Left lung (tissue), 10 donors: Measurements from ENCODE around the gene RPTOR. TPM values are rescaled to one million over a fixed set of nuclear protein-coding genes. Genes with fewer than 3 reads are reported as not detected.
"Not testable (repeated sequence)": the region's sequence is repeated elsewhere in the genome, so short reads cannot be mapped to it uniquely, and the experiment has no call there.

Experiments
- ATAC-seq: fragments of 200-7000 bp; cut with Tn5 transposase; one replicate; pipeline ENCODE4 v1.9.1; 2020; ENCODE audit warnings: moderate library complexity
- DNase-seq, 4 donors: peaks; one replicate each; pipeline ENCODE4 v3.0.0-alpha.2; 2013 to 2020
- H3K27ac ChIP-seq, 2 donors: fragments of 200-600 bp; sonication (generic) in 1 of 2; one replicate each; pipeline versions ENCODE4 v1.5.0 to v1.8.0; 2020 to 2021
- H3K27me3 ChIP-seq, 2 donors: fragments of 200-600 bp; sonication (generic) in 1 of 2; one replicate each; pipeline versions ENCODE4 v1.5.0 to v1.8.0; 2020 to 2021
- H3K36me3 ChIP-seq, 2 donors: fragments of 200-600 bp; sonication (generic) in 1 of 2; one replicate each; pipeline versions ENCODE4 v1.5.0 to v1.8.0; 2020 to 2021
- H3K4me1 ChIP-seq, 2 donors: fragments of 200-600 bp; one replicate each; pipeline ENCODE4 v1.8.0; 2021
- H3K4me3 ChIP-seq, 2 donors: fragments of 200-600 bp; sonication (generic) in 1 of 2; one replicate each; pipeline versions ENCODE4 v1.5.0 to v1.8.0; 2020 to 2021; ENCODE audit warnings: mild to moderate bottlenecking in 1 of 2
- H3K9me3 ChIP-seq, 2 donors: fragments of 200-600 bp; sonication (generic) in 1 of 2; one replicate each; pipeline versions ENCODE4 v1.5.0 to v1.8.0; 2020 to 2021
- CTCF ChIP-seq, 2 donors: fragments of 200-600 bp; sonication (generic) in 1 of 2; IDR thresholded peaks; one replicate each; pipeline versions ENCODE4 v1.5.0 to v1.8.0; 2021; ENCODE audit warnings: antibody characterized with exemption in 2 of 2
- intact Hi-C, 2 donors: fragments of 100-400 bp; cut with DNase I; formaldehyde crosslinking; loops; one replicate each; pipeline versions ENCODE4 v1.11.2 to v1.14.2; 2022
- polyA plus RNA-seq, 6 donors: library from polyadenylated mRNA; unstranded; fragments of 120-200 nt; gene quantifications; one replicate each; pipeline ENCODE4 v1.2.1, GENCODE V29; 2013; ENCODE audit not compliant: insufficient read length in 6 of 6
- total RNA-seq, 2 donors: library from RNA; stranded (reverse); fragmentation: NEBNext Ultra II Directional; extraction: Animal tissue kit (Norgen Biotek cat#: 25700); gene quantifications; one replicate each; pipeline ENCODE4 v1.2.1, GENCODE V29; 2021
- donor health status: DM: no; HTN: yes; CAD: no.
- donor health status: DM: no; HTN: no; CAD: no.

The RPTOR gene
- total and polyA plus RNA-seq, 8 donors = 14.2 to 39.2 (median 20.7) TPM

DNA sequence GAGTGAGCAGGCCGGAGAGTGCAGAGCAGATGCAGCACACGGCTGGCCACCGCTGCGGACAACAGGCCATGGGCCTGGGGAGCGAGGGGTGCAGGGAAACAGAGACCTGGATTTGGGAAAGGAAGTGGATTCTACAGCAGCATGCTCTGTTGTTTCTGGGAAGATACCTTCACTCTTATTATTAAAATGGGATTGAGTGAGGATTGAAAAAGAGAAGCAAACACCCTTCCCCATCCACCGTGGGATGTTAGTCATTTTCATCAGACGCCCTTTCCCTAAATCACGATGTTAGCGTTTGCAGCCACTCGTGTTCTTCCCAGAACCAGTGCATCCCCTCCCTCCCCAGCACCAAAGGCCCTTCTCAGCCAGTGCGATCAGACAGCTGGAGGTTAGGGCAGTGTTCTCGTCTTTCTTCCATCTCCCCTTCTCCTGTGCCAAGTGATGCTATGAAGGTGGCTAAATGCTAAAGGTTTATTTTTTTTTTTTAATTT, 250.5 kb downstream of the RPTOR start:
- ATAC-seq (no peak), DNase-seq (peak in 1 of 4 donors; percentile 15)
- Histone ChIP-seq H3K27ac (peak overlapping the region in 1 of 2 donors; percentile 26), H3K36me3 (peaks cover 0 to 7% of the 10 kb centered on the region in 2 donors), H3K4me3 (no peak overlapping the region), H3K4me1 (peaks cover 9 to 25% of the 10 kb centered on the region in 2 donors), H3K27me3 (no peaks in the 10 kb centered on the region), H3K9me3 (no peaks in the 10 kb centered on the region)
- no peak for TF ChIP-seq CTCF (IDR thresholded peaks at IDR 0.05)
- intact Hi-C loops = no loop called here

GRCh38 chr17:80795754-80796153, 251.1 kb downstream of the RPTOR start:
- peak overlapping the region in 1 of 2 donors; percentile 26 for H3K27ac ChIP-seq
- ATAC-seq = peak; percentile 19

DNA sequence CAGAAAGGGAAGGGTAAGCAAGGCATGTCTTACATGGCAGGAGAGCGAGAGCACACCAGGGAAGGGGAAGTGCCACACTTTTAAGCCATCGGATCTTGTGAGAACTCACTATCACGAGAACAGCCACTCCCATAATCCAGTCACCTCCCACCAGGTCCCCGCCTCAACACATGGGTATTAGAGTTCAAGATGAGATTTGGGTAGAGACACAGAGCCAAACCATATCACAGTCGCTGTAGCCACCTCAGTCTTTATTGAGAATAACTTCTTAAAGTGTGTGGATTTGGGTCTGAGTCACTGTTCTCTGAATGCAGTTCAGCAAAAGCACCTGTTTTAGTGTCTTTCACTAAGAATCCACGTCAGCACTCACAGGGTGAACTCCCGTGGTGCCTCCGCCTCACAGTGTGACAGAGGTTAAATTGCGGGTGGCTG, 251.8 kb downstream of the RPTOR start:
- DNase-seq (no peak), ATAC-seq (no peak)
- TF ChIP-seq CTCF (IDR thresholded peaks at IDR 0.05) = no peak
- intact Hi-C loops = no loop called here
- H3K4me3 ChIP-seq = no peak overlapping the region
- no peak overlapping the region for H3K27ac ChIP-seq
- H3K36me3 ChIP-seq = peaks cover 0 to 7% of the 10 kb centered on the region in 2 donors
- peaks cover 5 to 12% of the 10 kb centered on the region in 2 donors for H3K4me1 ChIP-seq
- H3K27me3 ChIP-seq = no peaks in the 10 kb centered on the region
- no peaks in the 10 kb centered on the region for H3K9me3 ChIP-seq

More at GRCh38 chr17:80795754-80796153, 251.1 kb downstream of the RPTOR start:
- Histone ChIP-seq H3K36me3 (peaks cover 0 to 7% of the 10 kb centered on the region in 2 donors), H3K4me1 (peaks cover 9 to 19% of the 10 kb centered on the region in 2 donors), H3K27me3 (no peaks in the 10 kb centered on the region), H3K4me3 (no peak overlapping the region), H3K9me3 (no peaks in the 10 kb centered on the region)
- DNase-seq = peak in 3 of 4 donors; percentile 37 to 71 (median 66)
- TF ChIP-seq CTCF (IDR thresholded peaks at IDR 0.05) = no peak
- intact Hi-C loops = no loop called here

GRCh38 chr17:80797222-80797621, 252.6 kb downstream of the RPTOR start:
- H3K27me3 ChIP-seq, H3K9me3 ChIP-seq, ATAC-seq, H3K36me3 ChIP-seq, H3K4me1 ChIP-seq, H3K27ac ChIP-seq, intact Hi-C loops, H3K4me3 ChIP-seq: not testable (repeated sequence)
- DNase-seq = peak in 1 of 4 donors; percentile 8

GRCh38 chr17:80797741-80798594, 253.3 kb downstream of the RPTOR start:
- H3K4me3 ChIP-seq = no peak overlapping the region
- H3K36me3 ChIP-seq = peaks cover 0 to 7% of the 10 kb centered on the region in 2 donors
- H3K4me1 ChIP-seq = no peaks in the 10 kb centered on the region
- no peak overlapping the region for H3K27ac ChIP-seq
- TF ChIP-seq CTCF (IDR thresholded peaks at IDR 0.05) = no peak
- no peaks in the 10 kb centered on the region for H3K27me3 ChIP-seq
- H3K9me3 ChIP-seq = no peaks in the 10 kb centered on the region
- DNase-seq (peak in 1 of 4 donors; percentile 21), ATAC-seq (no peak)
- intact Hi-C loops = no loop called here
